HG03196 (cell line): Measurements from ENCODE around the gene LEF1.
"Not testable (repeated sequence)": the region's sequence is repeated elsewhere in the genome, so short reads cannot be mapped to it uniquely, and the experiment has no call there.

ENCODE experiments used
- ATAC-seq: cut with Tn5 transposase; IDR thresholded peaks from one replicate; pipeline ENCODE4 v1.9.1; 2021; ENCODE audit not compliant: unreplicated experiment

Gene LEF1

GRCh38 chr4:108042927-108043326 lies 125.8 kb downstream of the LEF1 start:
- no peak for ATAC-seq

GRCh38 chr4:108037884-108038283 lies 130.8 kb downstream of the LEF1 start:
- ATAC-seq = no peak

GRCh38 chr4:108036213-108036612 lies 132.5 kb downstream of the LEF1 start:
- ATAC-seq = peak; percentile 81

- no peak for ATAC-seq
These were observed 133.0 kb downstream of the LEF1 start for GRCh38 chr4:108035691-108036090.

- ATAC-seq = no peak
These were observed 134.2 kb downstream of the LEF1 start for GRCh38 chr4:108034565-108034964.

- no peak for ATAC-seq
These were observed 135.4 kb downstream of the LEF1 start for GRCh38 chr4:108033348-108033747.

GRCh38 chr4:108031427-108032083 lies 137.2 kb downstream of the LEF1 start:
- no peak for ATAC-seq

- ATAC-seq = peak; percentile 86
These were observed 138.4 kb downstream of the LEF1 start for GRCh38 chr4:108030332-108030731.

GRCh38 chr4:108029731-108030130 lies 139.0 kb downstream of the LEF1 start:
- ATAC-seq = no peak

GRCh38 chr4:108029016-108029720 lies 139.6 kb downstream of the LEF1 start:
- ATAC-seq = no peak

GRCh38 chr4:108024878-108025165 lies 143.9 kb downstream of the LEF1 start:
- ATAC-seq = no peak

GRCh38 chr4:108024085-108024877 lies 144.5 kb downstream of the LEF1 start:
- no peak for ATAC-seq

- no peak for ATAC-seq
These were observed 149.9 kb downstream of the LEF1 start for GRCh38 chr4:108018884-108019187.

- no peak for ATAC-seq
These were observed 150.5 kb downstream of the LEF1 start for GRCh38 chr4:108018040-108018883.

GRCh38 chr4:108013955-108014354 lies 154.8 kb downstream of the LEF1 start:
- no peak for ATAC-seq

- no peak for ATAC-seq
These were observed 155.4 kb downstream of the LEF1 start for GRCh38 chr4:108013327-108013726.

GRCh38 chr4:108012382-108012781 lies 156.3 kb downstream of the LEF1 start:
- not testable (repeated sequence) for ATAC-seq

GRCh38 chr4:108010167-108010566 lies 158.6 kb downstream of the LEF1 start:
- no peak for ATAC-seq

- no peak for ATAC-seq
These were observed 160.0 kb downstream of the LEF1 start for GRCh38 chr4:108008721-108009120.

GRCh38 chr4:108007984-108008383 lies 160.7 kb downstream of the LEF1 start:
- no peak for ATAC-seq

- no peak for ATAC-seq
These were observed 162.4 kb downstream of the LEF1 start for GRCh38 chr4:108006361-108006760.
